NCI-H187 treated with DMSO at 0.1 percent for 48 hours (cell line): Measurements from ENCODE around the gene CUL4B.
A peak's percentile ranks its signal among the peaks of the same experiment; 100 is the strongest.
"Not testable (repeated sequence)": the region's sequence is repeated elsewhere in the genome, so short reads cannot be mapped to it uniquely, and the experiment has no call there.

Source experiments
- DNase-seq: peaks from one replicate; lab custom pipeline; 2025; lab: John Stamatoyannopoulos, UW

The CUL4B gene

DNA sequence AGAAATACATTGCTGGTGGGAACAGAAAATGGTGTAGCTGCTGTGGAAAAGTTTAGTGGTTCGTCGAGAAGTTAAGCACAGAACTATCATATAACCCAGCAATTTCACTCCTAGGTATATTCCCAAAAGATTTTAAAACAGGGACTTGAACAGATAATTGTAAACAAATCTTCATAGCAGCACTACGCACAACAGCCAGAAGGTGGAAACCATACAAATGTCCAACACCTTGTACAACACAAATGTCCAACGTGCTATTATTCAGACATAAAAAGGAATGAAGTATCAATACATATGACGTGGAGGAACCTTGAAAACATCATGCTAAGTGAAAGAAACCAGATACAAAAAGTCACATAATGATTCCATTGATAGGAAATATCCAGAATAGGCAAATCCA is 37.9 kb downstream of the CUL4B start:
- no peak for DNase-seq

- DNase-seq: no peak
These were observed 42.8 kb downstream of the CUL4B start for GRCh38 chrX:120517936-120518335.

GRCh38 chrX:120514236-120514635 is 46.5 kb downstream of the CUL4B start:
- no peak for DNase-seq

GRCh38 chrX:120512627-120513026 is 48.1 kb downstream of the CUL4B start:
- DNase-seq: no peak

GRCh38 chrX:120512222-120512621 is 48.5 kb downstream of the CUL4B start:
- DNase-seq: no peak

GRCh38 chrX:120504569-120504968 is 56.2 kb downstream of the CUL4B start:
- DNase-seq: no peak

DNA sequence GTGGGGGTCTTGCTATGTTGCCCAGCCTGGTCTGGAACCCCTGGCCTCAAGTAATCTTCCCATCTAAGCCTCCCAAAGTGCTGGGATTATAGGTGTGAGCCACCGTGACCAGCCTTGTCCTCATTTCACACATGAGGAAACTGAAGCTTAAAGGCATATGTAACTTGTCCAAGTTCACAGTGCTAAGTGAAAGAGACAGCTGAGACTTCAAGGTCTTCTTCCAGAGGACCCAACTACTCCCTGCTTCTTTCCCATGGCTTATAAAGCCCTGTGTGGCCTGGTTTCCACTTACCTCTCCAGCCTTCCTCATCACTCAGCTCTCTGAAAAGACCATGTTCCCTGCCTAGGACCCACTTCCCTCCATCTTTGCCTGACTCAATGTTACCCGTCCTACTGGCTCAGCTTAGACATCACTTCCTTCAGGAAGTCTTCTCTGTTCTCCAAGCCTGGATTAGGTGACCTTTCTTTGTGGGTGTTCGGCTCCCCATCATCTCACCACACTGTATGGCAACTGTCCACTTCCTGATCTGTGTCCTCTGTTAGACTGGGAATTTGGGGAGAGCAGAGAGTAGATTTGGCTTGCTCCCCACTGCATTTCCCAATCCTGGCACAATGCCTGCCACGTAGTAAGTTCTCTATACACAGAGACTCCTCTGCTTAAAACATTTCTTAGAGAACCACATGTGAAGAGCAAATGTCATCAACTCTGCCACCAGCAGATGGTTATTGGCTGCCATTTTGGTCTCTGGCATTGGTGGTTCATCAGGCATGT is 61.3 kb downstream of the CUL4B start:
- no peak for DNase-seq

DNA sequence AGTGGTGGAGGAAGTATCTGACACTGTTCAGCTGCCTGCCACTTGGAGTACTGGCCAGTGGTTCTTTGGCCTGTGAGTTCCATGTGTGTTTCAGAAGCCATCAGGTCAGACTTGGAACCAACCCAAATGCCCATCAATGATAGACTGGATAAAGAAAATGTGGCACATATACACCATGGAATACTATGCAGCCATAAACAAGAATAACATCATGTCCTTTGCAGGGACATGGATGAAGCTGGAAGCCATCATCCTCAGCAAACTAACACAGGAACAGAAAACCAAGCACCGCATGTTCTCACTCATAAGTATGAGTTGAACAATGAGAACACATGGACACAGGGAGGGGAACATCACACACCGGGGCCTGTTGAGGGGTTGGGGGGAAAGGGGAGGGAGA is 70.6 kb downstream of the CUL4B start:
- not testable (repeated sequence) for DNase-seq

GRCh38 chrX:120486786-120487185 is 74.0 kb downstream of the CUL4B start:
- no peak for DNase-seq

- DNase-seq: peak; percentile 64
These were observed 74.9 kb downstream of the CUL4B start for GRCh38 chrX:120485638-120486520.

DNA sequence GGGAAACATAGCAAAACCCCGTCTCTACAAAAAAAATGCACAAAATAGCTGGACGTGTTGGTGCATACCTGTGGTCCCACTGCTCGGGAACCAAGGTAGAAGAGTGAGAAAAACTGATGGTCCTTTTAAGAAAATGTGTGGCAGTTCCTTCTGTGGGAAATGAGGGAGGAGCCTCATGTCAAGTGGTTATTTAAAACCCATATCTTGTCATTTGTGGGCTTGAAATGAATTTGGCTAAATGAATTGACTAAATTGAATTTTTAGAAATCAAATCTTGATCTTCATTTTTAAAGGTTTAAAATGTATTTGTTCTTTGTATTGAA is 75.5 kb downstream of the CUL4B start:
- DNase-seq: no peak

GRCh38 chrX:120477453-120477852 is 83.3 kb downstream of the CUL4B start:
- DNase-seq: no peak

DNA sequence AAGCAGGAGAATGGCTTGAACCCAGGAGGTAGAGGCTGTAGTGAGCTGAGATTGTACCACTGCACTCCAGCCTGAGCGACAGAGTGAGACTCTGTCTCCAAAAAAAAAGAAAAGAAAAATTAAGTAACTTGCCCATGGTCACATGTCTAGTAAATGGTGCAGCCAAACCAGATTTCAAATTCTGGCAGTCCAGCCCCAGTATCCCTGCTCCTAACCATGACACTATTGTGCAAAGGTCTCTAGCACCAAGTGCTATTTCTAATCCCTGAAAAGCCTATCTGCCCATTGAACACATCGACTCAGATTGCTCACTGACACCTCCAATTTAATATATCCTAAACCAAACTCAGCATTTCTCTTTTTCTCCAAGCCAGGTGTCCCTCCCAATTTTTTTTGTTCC is 84.0 kb downstream of the CUL4B start:
- no peak for DNase-seq

DNA sequence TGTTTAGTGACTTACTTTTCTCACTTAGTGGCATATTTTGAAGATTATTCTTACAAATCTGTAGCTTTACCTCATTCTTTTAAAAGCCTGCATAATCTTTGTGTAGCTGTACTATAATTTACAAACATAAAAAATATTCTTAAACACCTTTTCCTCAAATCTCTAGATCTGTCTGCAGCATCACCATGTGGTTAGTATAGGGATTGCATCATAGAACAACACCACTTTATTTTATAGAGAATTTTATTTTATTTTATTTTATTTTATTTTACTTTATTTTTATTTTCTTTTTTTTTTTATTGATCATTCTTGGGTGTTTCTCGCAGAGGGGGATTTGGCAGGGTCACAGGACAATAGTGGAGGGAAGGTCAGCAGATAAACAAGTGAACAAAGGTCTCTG is 85.3 kb downstream of the CUL4B start:
- not testable (repeated sequence) for DNase-seq
